Activated CD4-positive, CD25-positive, alpha-beta regulatory T cell treated with anti-CD3 and anti-CD28 coated beads, Interleukin-2, amount 50 U/mL, for 16 hours (primary cell): ENCODE results near the gene MYBPC1.

Experiments
- DNase-seq: peaks from one replicate; pipeline ENCODE4 v3.0.0-alpha.2; 2020; ENCODE audit warnings: low read depth, low spot score

Gene MYBPC1

GRCh38 chr12:101695706-101696105, 100.9 kb downstream of the MYBPC1 start:
- no peak for DNase-seq

GRCh38 chr12:101696251-101697196, 101.8 kb downstream of the MYBPC1 start:
- no peak for DNase-seq

GRCh38 chr12:101697197-101697929, 102.6 kb downstream of the MYBPC1 start, which contains the start of gene CHPT1:
Gene CHPT1, plus strand, starts transcription at chr12:101697640. Its CDS starts 222 bp downstream, at chr12:101697862.
- DNase-seq, result peak; percentile 14

GRCh38 chr12:101697930-101698799, 103.4 kb downstream of the MYBPC1 start:
- no peak for DNase-seq

GRCh38 chr12:101698800-101699347, 104.1 kb downstream of the MYBPC1 start:
- DNase-seq, result no peak

DNA sequence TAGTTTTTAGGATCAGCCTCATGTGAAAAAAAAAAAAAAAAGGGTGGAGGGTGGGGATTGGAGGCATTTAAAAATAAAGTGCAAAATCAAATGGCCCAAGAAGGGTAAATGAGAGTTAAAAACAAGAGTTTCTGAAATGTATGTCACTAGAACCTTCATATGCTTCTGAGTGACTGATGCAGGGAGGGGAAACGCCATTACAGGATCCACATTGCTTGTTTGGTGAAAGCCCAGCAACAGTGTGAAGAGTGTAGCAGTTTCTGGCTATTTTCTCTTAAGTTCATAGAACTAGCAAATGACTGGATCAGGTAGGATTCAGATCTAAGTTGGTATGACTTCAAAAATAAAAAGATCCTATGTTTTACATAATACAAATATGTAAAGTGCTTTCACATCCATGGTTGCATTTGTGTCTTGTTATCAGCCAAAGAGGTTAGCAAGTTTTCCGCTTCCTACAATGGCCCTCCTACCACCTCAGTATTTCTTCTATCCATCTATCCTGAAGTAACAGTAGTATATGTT, 105.6 kb downstream of the MYBPC1 start:
- no peak for DNase-seq

GRCh38 chr12:101703487-101703886, 108.7 kb downstream of the MYBPC1 start:
- DNase-seq, result no peak

DNA sequence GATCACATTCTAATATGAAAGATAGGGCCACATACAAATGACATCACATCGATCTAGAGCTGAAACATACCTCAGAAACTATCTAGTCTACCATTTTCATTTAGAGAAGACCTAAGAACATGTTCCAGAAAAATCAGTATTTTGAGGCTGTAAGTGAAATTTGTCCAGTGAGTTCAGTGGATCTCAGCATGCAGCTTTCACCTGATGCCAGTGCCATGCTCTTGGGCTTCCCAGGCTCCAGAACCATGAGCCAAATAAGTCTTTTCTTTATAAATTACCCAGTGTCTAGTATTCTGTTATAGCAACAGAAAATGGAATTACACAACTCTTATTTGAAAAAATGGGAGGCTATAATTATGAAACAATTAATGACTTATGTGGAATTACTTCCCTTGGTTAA, 111.6 kb downstream of the MYBPC1 start:
- DNase-seq, result no peak

GRCh38 chr12:101707131-101707782, 112.5 kb downstream of the MYBPC1 start:
- no peak for DNase-seq

GRCh38 chr12:101710288-101710687, 115.5 kb downstream of the MYBPC1 start:
- DNase-seq, result no peak

DNA sequence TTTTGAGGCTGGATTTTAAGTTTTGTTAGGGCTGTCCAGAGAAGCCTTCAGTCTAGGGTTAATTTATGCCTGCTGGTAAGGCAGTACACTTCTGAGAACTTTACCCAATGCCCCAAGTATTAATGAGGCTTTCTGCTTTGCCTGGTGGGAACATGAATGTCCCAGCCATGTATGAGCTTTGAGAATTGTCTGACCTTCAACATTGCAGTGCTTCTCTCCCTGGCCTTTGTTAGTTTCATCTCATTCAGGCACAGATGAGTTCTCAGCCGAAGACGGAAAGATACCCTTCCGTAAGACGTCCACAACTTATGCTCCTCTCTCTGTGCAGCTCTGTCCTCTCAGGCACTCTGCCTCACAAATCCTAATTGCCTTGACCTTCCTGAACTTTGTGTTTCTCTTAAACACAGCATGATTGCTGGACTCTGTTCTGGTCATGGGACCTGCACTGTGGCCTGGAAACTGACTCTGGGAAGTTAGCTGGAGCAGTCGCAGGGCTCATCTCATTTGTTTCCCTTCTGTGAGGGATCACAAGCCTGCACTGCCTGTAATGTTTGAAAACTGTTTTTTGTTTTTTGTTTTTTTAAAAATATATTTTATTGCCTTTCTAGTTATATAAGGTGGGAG, 118.4 kb downstream of the MYBPC1 start:
- no peak for DNase-seq

GRCh38 chr12:101713930-101714329, 119.2 kb downstream of the MYBPC1 start:
- no peak for DNase-seq

DNA sequence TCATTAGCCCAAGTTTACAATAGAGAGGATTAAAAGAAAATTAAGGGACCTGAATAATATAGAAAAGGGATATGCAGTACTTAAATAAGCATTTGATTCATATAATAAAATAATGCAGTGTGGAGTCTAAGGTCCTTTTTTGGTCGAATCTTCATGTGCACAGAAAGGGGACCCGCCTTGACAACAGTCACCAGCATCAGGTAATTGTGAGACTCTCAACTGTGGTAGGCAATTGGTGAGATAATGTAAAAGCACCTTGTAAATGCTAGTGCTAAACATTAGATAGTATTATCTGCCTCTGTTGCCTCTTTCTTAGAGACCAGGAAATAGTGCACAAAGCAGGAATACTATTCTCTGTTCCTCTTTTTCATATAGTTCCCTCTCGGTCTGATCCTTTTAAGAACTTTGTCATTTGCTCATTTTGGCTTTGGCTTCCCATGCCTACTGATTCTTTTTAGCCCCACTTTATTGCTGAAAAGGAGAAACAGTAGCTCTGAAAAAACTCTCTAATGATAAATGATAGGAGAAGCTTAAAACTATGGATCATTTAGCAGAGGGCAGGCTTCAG, 120.2 kb downstream of the MYBPC1 start:
- DNase-seq, result no peak

DNA sequence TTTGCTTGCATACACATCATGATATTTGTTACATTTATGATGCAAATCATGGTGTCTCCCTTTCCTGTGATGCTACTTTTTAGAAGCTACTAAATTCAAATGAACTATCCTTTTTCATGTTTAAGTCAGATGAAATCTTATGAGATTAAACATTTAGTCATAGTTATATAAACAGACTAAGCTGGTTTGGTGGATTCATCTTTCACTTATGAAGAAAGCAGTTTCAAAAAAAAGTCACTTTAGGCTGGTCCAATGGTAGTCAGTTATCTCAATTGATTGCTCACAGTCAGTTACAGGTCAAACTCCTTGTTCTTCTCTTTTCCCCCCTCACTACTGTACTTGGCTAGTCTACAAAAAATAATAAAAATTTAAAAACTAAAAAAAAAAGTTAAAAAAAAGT, 124.8 kb downstream of the MYBPC1 start:
- no peak for DNase-seq

DNA sequence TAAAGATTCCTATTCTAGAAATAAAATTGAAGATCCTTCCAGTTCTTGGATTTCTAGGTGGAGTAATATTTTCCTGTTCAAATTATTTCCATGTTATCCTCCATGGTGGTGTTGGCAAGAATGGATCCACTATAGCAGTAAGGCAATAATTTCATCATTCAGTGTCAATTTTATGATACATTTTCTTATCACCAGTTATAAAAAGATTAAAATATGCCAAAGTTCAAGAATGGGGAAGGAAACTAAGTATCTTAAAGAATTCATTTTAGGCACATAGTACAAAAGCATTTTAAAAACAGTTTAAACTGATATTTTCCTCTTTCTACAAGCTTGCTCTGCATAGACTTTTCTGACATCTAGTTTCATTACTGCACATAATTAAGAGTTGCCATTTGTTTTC, 125.3 kb downstream of the MYBPC1 start:
- DNase-seq, result no peak

- DNase-seq, result no peak
These were observed 127.6 kb downstream of the MYBPC1 start for GRCh38 chr12:101722392-101722791.

GRCh38 chr12:101727098-101727497, 132.3 kb downstream of the MYBPC1 start:
- DNase-seq, result no peak

DNA sequence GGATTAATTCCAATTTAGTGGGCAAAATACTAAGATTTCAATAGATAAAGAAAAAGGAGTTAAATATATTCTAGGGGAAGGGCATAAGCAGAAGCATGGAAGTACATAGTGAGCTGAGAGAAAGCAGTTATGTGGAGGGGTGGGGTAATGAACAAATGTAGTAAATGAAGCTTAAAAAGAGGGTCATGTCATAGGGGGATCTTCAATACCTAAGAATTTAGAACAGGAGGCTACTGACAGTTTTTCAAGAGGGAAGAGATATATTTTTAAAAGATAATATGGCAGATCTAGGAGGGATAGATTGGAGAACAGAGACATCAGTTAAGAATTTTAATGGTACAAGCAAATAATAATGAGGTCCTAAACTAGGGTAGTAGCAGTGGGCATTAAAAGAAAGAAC, 135.1 kb downstream of the MYBPC1 start:
- no peak for DNase-seq

GRCh38 chr12:101732318-101732717, 137.5 kb downstream of the MYBPC1 start:
- no peak for DNase-seq

DNA sequence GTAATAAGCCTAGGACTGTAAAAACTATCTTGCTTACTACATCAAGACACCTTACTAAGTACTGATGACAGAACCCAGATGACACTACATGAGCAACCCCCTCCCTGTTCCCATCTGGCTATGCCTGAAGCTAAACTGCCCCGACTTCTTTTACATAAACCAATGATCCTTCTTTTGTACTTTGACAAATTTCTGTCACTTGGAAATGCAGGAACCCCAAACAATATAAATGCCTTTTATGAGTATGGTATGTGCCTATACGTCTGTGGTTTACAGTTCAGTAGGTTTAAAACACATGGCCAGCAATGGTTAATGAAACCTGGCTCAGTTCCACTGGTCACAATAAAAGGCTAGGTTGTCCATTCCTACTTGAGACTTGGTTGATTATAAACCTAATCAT, 138.4 kb downstream of the MYBPC1 start:
- DNase-seq, result no peak
